ENCODE measurements around the gene RPS15A. TPM values are rescaled to one million over a fixed set of nuclear protein-coding genes. Genes with fewer than 3 reads are reported as not detected.
"Not testable (repeated sequence)": the region's sequence is repeated elsewhere in the genome, so short reads cannot be mapped to it uniquely, and the experiment has no call there.

The RPS15A gene
- total RNA-seq, 1 experiment from 2014 or later, result 1,782 TPM

DNA sequence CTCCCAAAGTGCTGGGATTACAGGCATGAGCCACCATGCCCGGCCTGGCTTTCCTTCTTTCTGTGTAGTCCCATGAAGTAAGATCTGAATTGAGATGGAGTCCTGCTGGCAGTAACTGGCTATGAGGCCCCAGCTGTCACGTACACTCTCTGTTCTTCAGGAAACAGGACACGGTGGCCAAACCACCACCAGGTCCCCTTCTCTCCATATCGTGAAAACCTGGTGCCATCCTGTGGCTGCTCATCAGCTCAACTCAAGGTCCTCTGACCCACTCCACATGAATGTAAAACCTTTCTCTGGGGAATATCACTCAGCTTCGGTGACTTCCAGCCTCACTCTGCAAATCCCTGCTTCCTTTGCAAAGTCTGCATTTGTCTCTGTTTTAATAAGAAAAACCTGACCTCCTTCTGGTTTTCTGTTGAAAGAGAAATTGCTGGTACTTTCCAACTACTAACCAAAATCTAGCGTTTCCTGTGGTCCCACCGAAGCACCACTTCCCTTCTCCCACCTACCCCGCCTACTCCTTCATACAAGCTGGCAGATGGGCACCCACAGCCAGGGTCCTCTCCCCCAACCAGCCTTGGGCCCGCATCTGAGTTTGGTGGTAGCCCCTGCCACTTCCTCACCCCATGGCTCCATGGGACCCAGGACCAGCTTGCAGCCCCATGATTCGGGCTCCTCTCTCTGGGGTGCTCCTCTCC, 32.0 kb downstream of the RPS15A start:
- not testable (repeated sequence) for DNase-seq (ENCODE audit: low read depth)

DNA sequence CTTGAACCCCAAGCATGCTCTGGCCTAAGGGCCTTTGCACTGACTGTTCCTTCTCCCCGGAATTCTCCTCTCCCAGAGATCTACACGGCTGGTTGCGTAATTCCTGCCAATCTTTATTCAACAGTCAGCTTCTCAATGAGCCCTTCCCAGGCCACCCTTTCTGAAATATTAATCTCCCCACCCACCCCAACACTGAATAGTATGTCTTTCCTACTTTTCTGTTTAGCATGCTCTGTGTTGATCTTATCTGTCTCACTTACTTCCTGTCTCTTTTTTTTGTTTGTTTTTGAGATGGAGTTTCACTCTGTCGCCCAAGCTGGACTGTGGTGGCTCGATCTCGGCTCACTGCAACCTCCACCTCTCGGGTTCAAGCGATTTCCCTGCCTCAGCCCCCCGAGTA, 33.5 kb downstream of the RPS15A start:
- not testable (repeated sequence) for DNase-seq (ENCODE audit: low read depth)

GRCh38 chr16:18742870-18743269, 47.3 kb downstream of the RPS15A start:
- not testable (repeated sequence) for DNase-seq (ENCODE audit: low read depth)

DNA sequence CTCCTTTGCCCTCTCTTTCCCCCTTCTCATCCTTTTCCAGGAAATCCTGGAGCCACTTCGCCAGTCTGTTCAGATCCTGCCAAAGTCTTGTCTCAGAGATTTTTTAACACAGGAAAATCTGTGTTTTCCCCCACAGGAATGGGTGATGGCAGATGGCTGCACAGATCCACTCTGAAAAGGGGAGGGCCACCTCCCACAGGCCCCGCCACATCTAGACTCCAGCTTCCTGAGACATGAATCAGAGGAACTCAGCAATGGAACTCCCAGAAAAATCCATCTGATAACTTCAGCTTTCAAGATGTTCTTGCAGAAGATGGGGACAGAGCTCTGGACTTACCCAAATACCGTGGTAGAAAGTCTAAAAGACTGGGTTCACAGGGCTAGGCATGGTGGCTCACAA, 50.1 kb downstream of the RPS15A start:
- DNase-seq (ENCODE audit: low read depth), result not testable (repeated sequence)

DNA sequence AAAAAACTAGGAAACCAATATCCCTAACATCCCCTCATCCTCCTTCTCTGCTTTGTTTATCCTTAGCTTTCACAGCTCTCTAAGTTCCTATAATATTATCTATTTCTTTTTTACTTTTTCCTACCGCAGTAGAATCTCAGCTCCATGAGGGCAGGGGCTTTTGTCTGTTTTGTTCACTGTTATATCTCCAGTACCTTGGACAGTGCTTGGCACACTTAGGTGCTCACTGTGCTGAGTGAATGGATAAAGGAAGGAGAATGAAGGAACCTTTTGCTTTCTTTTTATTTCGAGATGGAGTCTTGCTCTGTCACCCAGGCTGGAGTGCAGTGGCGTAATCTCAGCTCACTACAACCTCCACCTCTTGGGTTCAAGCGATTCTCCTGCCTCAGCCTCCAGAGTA, 51.4 kb downstream of the RPS15A start:
- not testable (repeated sequence) for DNase-seq (ENCODE audit: low read depth)

- not testable (repeated sequence) for DNase-seq (ENCODE audit: low read depth)
Observed at GRCh38 chr16:18734279-18734678, 55.9 kb downstream of the RPS15A start.

Other genes starting within 250 kb of the RPS15A start
- gene NOMO2, start 228.2 kb downstream of the RPS15A start, total RNA-seq (2014; rRNA removed), result 105 and 111 TPM in 2 replicates
- 600 and 709 TPM in 2 replicates for gene ARL6IP1, start 11.2 kb upstream of the RPS15A start, total RNA-seq (2014; rRNA removed)
- 21.1 and 31.6 TPM in 2 replicates for gene SMG1, start 136.1 kb upstream of the RPS15A start, total RNA-seq (2014; rRNA removed)
- 2.1 and 2.8 TPM in 2 replicates for gene TMC7, start 193.6 kb upstream of the RPS15A start, total RNA-seq (2014; rRNA removed)

Measured in LHCN-M2 (cell line).